Epithelial cell of esophagus (primary cell): Measurements from ENCODE around the gene VPS41.
A peak's percentile ranks its signal among the peaks of the same experiment; 100 is the strongest.

Source experiments
- DNase-seq: peaks from one replicate; pipeline ENCODE4 v3.0.0; 2010; ENCODE audit warnings: low read depth
- H3K4me3 ChIP-seq: 2 replicates; pipeline ENCODE4 v1.5.1; 2011; ENCODE audit warnings: mild to moderate bottlenecking, low read length, control low read depth
- CTCF ChIP-seq: IDR thresholded peaks from 2 replicates; pipeline ENCODE4 v1.5.1; 2011; ENCODE audit warnings: low read depth, mild to moderate bottlenecking, low read length, control low read depth, inconsistent platforms; ENCODE audit not compliant: insufficient read depth; ENCODE audit errors: missing control alignments

VPS41 gene

GRCh38 chr7:38942431-38943051 is 33.5 kb upstream of the VPS41 start:
- TF ChIP-seq CTCF: no peak
- DNase-seq: no peak
- H3K4me3 ChIP-seq: no peak overlapping the region

GRCh38 chr7:38940774-38941173 is 31.8 kb upstream of the VPS41 start:
- TF ChIP-seq CTCF: no peak
- H3K4me3 ChIP-seq: no peak overlapping the region
- peak; percentile 55 for DNase-seq

- H3K4me3 ChIP-seq: no peak overlapping the region
- no peak for TF ChIP-seq CTCF
- no peak for DNase-seq
These were observed 29.6 kb upstream of the VPS41 start for GRCh38 chr7:38938589-38938988.

- TF ChIP-seq CTCF: no peak
- DNase-seq: no peak
- H3K4me3 ChIP-seq: no peak overlapping the region
These were observed 29.1 kb upstream of the VPS41 start for GRCh38 chr7:38938001-38938485.

GRCh38 chr7:38936641-38937040 is 27.6 kb upstream of the VPS41 start:
- no peak for DNase-seq
- no peak for TF ChIP-seq CTCF
- H3K4me3 ChIP-seq: no peak overlapping the region

- no peak for TF ChIP-seq CTCF
- peak; percentile 63 for DNase-seq
- no peak overlapping the region for H3K4me3 ChIP-seq
These were observed 25.5 kb upstream of the VPS41 start for GRCh38 chr7:38934536-38934935.

- no peak overlapping the region for H3K4me3 ChIP-seq
- DNase-seq: no peak
- no peak for TF ChIP-seq CTCF
These were observed 25.1 kb upstream of the VPS41 start for GRCh38 chr7:38934051-38934450.
